Activated naive CD8-positive, alpha-beta T cell (primary cell): Measurements from ENCODE around the gene DNPH1.

ENCODE experiments used
- H3K27ac Mint-ChIP-seq: one replicate; pipeline ENCODE4 v1.8.0; 2021; ENCODE audit warnings: mixed read lengths
- H3K27me3 Mint-ChIP-seq: one replicate; pipeline ENCODE4 v1.8.0; 2021; ENCODE audit warnings: mixed read lengths
- H3K36me3 Mint-ChIP-seq: one replicate; pipeline ENCODE4 v1.8.0; 2021; ENCODE audit warnings: mixed read lengths
- H3K4me1 Mint-ChIP-seq: one replicate; pipeline ENCODE4 v1.8.0; 2021; ENCODE audit warnings: low read depth, mixed read lengths
- H3K4me3 Mint-ChIP-seq: one replicate; pipeline ENCODE4 v1.8.0; 2021; ENCODE audit warnings: mild to moderate bottlenecking, mixed read lengths
- H3K9me3 Mint-ChIP-seq: one replicate; pipeline ENCODE4 v1.8.0; 2021; ENCODE audit warnings: low read depth, mixed read lengths

DNPH1 gene

DNA sequence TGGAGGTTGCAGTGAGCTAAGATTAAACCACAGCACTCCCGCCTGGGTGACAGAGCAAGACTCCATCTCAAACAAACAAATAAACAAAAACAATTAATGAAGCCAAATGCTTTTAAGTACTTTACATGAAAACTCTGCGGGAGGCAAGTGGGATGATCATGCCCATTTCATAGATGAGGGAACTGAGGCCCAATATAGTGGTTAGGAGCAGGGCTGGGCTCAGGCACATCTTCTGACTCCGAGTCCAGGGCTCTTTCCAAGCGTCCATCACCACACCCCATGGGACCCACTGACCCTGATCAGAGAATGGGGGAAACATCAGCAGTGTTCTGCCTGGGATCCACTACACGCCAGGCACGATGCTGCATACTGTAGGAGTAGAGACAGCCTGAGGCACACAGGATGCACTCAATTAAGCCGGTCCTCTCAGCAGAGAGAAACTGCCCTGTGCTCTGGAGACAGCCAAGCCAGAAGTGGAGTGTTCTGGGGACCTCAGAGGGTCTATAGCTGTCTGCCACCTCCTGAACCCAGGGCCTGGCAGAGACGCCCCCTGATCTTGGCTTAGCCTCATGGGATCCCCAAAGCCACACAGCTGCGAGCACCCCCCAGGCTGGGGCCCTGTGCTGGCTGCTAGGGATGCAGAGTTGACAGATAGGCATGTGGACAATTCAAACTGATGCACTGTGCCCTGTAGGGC, 27.5 kb upstream of the DNPH1 start:
- peaks cover 9% of the 10 kb centered on the region for H3K27me3 Mint-ChIP-seq
- peaks cover 5% of the 10 kb centered on the region for H3K4me1 Mint-ChIP-seq
- no peaks in the 10 kb centered on the region for H3K36me3 Mint-ChIP-seq
- H3K27ac Mint-ChIP-seq = peak overlapping the region; percentile 77
- no peak overlapping the region for H3K4me3 Mint-ChIP-seq
- no peaks in the 10 kb centered on the region for H3K9me3 Mint-ChIP-seq

DNA sequence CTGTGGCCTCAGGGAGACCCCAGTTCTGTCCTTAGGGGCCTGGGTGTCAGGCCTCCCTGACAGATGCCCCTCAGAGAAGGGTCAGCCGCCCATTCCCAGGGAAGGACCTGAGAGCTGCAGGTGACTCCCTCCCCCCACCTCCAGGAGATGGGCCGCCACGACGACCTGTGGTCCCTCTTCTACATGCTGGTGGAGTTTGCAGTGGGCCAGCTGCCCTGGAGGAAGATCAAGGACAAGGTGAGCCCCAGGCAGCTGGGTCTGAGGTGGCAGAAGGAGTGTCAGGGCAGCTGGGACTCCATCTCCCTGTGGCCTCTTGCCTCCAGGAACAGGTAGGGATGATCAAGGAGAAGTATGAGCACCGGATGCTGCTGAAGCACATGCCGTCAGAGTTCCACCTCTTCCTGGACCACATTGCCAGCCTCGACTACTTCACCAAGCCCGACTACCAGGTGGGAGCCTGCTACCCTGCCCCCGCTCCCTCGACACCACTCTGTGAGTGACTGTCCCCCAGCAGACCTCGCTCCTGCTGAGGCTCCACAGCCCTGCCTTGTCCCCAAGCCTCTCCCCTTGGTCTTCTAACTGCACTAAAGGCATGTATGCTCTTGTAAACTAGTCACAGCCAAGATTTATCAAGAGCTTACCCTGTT, 26.2 kb upstream of the DNPH1 start:
- H3K9me3 Mint-ChIP-seq = no peaks in the 10 kb centered on the region
- H3K27ac Mint-ChIP-seq = no peak overlapping the region
- peaks cover 15% of the 10 kb centered on the region for H3K27me3 Mint-ChIP-seq
- no peak overlapping the region for H3K4me3 Mint-ChIP-seq
- H3K4me1 Mint-ChIP-seq = peaks cover 11% of the 10 kb centered on the region
- H3K36me3 Mint-ChIP-seq = no peaks in the 10 kb centered on the region

DNA sequence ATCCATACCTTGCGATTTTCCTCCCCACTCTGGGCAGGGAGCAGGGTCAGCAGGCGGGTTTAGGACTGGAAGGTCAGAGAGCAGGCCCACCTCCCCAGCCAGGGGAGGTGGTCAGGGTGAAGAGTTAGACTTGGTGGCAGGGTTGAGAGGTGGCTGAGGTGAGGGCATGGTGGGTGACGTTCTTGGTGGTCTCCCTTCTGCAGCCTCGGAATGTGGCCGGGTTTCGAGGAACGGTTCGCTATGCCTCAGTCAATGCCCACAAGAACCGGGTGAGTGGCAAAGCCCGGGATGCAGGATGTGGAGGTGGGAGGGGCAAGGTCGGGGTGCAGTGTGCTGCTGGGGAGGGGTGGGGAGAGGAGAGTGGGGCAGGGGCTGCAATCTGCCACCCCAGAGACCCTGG, 25.6 kb upstream of the DNPH1 start:
- Mint-ChIP-seq H3K36me3 (no peaks in the 10 kb centered on the region), H3K4me3 (no peak overlapping the region), H3K4me1 (peaks cover 11% of the 10 kb centered on the region), H3K27me3 (peaks cover 15% of the 10 kb centered on the region), H3K9me3 (no peaks in the 10 kb centered on the region), H3K27ac (no peak overlapping the region)

DNA sequence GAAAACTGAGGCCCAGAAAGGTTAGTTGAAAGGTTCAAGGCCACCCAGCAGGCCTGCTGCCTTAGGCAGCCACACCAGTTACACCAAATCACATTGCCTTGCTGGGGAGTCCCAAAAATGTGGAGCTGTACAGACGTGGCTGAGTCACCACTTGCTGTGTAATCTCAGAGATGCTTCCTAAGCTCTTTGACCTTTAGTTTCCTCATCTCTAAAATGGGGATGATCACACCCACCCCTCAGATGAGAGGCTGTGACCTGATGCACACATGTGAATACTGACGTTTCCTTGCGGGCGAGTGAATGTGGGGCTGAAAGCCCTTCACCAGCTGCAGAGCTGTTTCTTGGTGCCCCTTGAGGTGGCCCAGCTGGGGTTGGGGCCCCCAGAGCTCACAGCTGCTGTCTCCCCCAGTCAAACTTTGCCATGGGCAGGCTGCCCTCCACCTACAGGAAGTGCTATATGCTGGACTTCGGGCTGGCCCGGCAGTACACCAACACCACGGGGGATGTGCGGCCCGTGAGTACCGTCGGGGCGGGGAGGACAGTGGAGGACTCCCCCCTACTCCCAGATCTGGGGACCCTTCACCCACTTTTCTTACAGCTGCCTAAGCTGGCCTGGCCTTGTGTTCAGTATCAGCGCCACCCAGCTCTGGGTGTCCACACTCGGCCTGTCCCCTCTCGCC, 25.0 kb upstream of the DNPH1 start:
- Mint-ChIP-seq H3K9me3 (no peaks in the 10 kb centered on the region), H3K27ac (no peak overlapping the region), H3K4me1 (peaks cover 11% of the 10 kb centered on the region), H3K36me3 (no peaks in the 10 kb centered on the region), H3K4me3 (no peak overlapping the region), H3K27me3 (peaks cover 15% of the 10 kb centered on the region)

DNA sequence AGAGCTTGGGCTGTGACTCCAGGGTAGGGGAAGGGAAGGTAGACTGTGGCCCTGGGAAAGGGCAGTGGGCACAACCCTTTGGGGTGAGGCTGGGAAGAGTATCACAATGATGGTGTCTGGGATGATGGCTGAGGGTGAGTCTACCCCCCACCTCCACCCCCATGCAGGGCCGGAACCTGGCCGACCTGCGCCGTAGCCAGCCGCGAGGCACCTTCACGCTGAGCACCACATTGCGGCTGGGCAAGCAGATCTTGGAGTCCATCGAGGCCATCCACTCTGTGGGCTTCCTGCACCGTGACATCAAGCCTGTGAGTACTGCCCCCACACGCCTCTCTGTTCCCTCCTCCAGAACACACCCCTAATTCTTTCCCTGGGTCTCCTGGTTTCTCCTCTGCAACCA, 24.1 kb upstream of the DNPH1 start:
- H3K9me3 Mint-ChIP-seq = no peaks in the 10 kb centered on the region
- peaks cover 15% of the 10 kb centered on the region for H3K27me3 Mint-ChIP-seq
- H3K4me3 Mint-ChIP-seq = no peak overlapping the region
- no peaks in the 10 kb centered on the region for H3K36me3 Mint-ChIP-seq
- peaks cover 11% of the 10 kb centered on the region for H3K4me1 Mint-ChIP-seq
- H3K27ac Mint-ChIP-seq = no peak overlapping the region

DNA sequence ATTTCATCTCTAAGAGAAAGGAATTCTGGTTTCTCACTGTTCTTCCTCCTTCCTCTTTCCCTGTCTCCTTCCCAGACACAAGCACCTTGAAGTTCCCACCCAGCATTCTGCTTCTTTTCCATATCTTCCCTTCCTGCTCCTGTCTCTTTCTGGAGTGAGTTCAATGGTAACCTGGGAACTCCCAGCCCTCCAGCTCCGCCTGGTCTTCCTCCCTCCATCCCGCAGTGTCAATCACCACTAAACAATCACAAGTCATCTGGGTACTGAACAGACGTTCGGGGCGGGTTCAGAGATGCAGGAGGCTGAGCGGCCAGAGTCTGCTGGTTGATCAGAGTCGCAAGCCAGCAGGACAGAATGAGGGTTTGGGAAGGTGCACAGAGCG, 21.7 kb upstream of the DNPH1 start:
- Mint-ChIP-seq H3K36me3 (no peaks in the 10 kb centered on the region), H3K4me3 (peak overlapping the region; percentile 4), H3K27ac (no peak overlapping the region)

DNA sequence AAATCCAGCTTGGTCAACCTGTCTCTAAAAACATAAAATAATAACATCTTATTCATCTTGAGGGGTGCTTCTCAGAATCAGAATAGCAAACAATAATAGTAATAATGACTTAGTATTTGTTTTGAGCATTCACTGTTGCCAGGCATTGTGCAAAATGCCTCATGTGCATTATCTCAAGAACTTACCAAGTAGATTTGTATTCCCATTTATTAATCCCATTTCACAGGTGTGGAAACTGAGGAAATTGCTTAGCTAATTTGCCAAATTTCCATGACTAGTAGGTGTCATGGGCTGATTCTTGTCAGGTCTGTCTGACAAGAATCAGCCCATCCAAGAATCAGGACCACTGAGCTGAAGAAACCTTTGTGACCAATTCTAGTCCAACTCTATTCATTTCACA, 19.5 kb upstream of the DNPH1 start:
- H3K27ac Mint-ChIP-seq = no peak overlapping the region
- peaks cover 11% of the 10 kb centered on the region for H3K27me3 Mint-ChIP-seq
- no peak overlapping the region for H3K4me3 Mint-ChIP-seq
- no peaks in the 10 kb centered on the region for H3K36me3 Mint-ChIP-seq
- H3K4me1 Mint-ChIP-seq = peaks cover 18% of the 10 kb centered on the region
- H3K9me3 Mint-ChIP-seq = no peaks in the 10 kb centered on the region

More for the DNA sequence above, 21.7 kb upstream of the DNPH1 start:
- H3K9me3 Mint-ChIP-seq = no peaks in the 10 kb centered on the region
- peaks cover 13% of the 10 kb centered on the region for H3K27me3 Mint-ChIP-seq
- peaks cover 18% of the 10 kb centered on the region for H3K4me1 Mint-ChIP-seq

DNA sequence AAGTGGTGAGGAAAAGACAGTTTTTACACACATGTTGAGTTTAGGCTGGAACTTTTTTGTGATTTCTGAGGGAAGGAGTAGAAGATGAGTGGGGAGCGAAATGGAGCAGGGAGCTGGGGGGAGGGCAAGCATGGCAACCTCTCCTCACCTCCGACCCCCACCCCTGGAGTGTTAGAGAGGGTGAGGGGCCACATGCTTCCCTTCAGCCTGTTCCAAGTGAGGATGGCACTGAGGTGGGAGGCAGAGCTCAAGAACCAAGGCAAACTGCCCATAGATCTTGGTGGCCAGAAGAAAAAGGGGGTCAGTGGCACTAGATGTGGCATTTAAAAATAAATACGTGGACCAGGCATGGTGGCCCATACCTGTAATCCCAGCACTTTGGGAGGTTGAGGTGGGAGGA, 18.8 kb upstream of the DNPH1 start:
- peaks cover 11% of the 10 kb centered on the region for H3K27me3 Mint-ChIP-seq
- H3K27ac Mint-ChIP-seq = peak overlapping the region; percentile 28
- H3K4me3 Mint-ChIP-seq = peak overlapping the region; percentile 88
- peaks cover 18% of the 10 kb centered on the region for H3K4me1 Mint-ChIP-seq
- H3K9me3 Mint-ChIP-seq = no peaks in the 10 kb centered on the region
- no peaks in the 10 kb centered on the region for H3K36me3 Mint-ChIP-seq

DNA sequence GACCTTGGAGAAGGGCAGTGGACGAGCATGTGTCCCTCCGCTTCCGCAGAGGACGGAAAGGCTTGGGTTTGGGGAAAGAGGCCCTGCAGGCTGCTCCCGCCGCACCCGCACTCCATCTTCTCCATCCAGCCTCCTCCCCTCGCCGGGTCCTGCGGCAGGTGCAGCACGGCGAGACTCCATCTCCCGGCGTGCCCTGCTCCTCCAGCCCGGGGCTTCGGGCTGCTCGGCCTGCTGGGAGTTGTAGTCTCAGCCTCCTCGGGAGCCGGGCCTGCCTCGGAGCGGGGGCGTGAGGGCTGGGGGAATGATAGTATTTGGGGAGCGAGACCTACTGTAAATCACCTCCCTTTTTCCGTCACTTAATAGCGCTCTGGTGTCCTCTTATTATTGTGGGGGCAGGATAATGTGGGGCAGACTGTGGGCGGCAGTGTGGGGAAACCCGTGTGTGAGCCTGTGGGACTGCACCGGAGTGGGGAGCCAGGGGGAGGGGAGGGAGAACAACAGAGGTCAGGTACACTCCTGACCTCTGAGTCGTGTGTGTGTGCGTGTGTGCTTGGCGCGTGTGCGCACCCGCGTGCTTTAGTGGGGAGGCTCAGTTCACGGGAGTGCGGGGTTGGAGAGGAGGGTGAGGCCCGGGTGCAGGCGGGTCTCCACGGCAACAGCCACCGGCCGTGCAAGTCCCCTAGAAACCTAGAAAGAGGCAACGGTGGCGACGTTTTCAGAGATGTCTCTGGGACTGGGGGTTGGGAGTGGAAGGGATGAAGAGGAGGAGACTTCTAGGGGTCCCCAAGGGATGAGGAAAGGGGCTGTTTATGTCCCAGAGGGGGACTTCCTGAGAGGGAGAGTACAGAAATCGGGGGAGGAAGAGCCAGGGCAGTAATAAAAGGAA, 18.1 kb upstream of the DNPH1 start:
- H3K36me3 Mint-ChIP-seq = no peaks in the 10 kb centered on the region
- peak overlapping the region; percentile 86 for H3K27ac Mint-ChIP-seq
- H3K9me3 Mint-ChIP-seq = no peaks in the 10 kb centered on the region
- H3K4me1 Mint-ChIP-seq = peaks cover 16% of the 10 kb centered on the region
- peaks cover 6% of the 10 kb centered on the region for H3K27me3 Mint-ChIP-seq
- peak overlapping the region; percentile 88 for H3K4me3 Mint-ChIP-seq

DNA sequence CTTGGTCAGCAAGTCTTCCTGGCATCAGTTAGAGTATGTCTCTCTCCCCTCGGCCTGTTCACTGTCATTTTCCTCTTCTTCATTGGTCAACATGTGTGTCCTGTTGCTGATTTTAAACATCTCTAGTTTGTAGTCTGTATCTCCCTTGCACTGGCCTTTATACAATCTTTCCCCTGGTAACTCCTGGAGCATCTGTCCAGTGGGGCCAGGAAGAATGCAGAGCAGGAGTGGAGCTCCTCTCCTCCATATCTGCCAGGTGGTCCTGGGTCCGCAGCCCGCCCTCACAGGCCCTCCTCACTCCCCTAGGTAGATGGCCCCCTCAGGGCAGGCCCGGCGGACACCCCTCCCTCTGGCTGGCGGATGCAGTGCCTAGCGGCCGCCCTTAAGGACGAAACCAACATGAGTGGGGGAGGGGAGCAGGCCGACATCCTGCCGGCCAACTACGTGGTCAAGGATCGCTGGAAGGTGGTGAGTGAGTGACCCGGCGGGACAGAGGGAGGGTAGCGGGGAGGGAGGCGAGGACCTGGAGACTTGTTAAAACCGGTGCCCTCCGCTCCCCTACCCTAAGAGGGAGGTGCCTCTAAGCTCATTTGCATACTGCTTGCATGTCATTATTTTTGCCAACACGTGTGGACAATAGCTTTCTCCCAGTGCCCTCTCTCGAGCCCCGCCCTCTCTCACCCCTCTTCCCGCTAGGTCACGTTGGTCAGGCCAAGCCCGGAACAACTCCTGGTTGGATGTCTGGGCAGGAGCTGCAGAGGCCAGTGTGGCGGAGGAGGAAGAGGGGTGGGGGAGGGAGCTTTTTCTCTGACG, 17.2 kb upstream of the DNPH1 start:
- Mint-ChIP-seq H3K36me3 (no peaks in the 10 kb centered on the region), H3K9me3 (no peaks in the 10 kb centered on the region), H3K27ac (no peak overlapping the region), H3K27me3 (peaks cover 9% of the 10 kb centered on the region), H3K4me3 (peak overlapping the region; percentile 88), H3K4me1 (peaks cover 13% of the 10 kb centered on the region)

DNA sequence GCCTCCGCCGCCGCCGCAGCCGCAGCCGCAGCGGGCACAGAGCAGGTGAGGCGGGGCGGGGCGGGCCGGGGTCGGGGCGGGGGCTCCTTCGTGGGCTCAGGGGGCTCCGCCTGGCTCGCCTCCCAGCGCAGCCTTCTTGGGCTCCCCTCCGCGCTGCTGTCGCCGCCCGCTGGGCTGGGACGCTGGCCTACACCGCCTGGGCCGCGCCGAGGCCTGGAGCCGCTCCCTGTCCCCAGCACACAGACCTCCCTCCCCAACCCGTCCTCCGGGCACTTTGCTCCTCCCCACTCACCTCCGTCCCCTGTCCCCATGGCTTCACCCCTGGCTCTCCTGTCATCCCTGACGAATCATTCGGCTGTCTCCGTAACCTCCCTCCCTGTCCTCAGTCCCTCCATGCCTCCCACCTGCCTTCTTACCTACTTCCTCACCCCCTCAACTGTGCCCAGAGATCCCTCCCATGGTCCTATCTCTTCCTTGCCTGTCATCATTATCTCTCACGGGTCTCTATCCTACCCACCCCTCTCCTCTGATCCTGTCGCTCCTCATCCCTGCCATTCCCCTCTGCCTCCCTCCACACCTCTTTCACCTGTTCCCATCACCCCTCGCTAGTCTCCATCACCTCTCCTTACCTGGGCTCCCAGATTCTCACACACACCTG, 14.5 kb upstream of the DNPH1 start:
- Mint-ChIP-seq H3K9me3 (no peaks in the 10 kb centered on the region), H3K27ac (no peak overlapping the region), H3K36me3 (peaks cover 4% of the 10 kb centered on the region), H3K27me3 (peaks cover 16% of the 10 kb centered on the region), H3K4me3 (no peak overlapping the region), H3K4me1 (peaks cover 10% of the 10 kb centered on the region)

DNA sequence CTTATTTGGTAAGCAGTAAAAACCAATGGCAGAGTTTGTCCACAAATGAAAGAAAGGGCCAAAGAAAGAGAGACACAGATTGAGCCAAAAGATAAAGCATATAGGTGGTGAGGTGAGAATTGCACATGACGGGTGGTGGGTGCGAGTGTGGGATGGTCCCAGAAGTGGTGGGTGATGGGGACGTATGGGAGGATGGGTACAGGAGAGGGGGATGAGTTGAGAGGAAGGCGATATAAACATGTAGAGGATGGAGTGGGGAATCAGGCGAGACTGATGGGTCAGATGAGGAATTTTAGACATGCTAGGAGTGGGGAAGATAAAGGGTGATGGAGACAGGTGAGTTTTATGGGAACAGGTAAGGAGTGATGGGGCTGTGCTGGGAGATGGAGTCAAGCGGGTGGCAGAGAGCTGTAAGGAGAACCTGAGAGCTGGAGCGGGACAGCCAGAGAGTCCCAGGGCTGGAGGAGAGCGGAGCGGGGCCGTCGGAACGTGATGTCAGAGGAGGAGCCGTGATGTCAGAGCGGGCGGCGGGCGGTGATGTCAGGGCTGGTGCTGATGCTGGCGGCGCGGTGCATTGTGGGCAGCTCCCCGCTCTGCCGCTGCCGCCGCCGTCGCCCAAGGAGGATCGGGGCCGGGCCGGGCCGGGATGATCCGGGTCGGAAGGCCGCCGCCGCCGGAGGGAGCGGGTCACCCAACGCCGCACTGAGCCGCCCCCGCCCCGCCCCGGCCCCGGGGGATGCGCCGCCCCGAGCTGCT, 13.8 kb upstream of the DNPH1 start, which contains the start of gene TTBK1:
TTBK1 (plus strand) TSS at position 574 of the 756 bp plus-strand sequence. CDS start 3,180 bp downstream, outside the sequence.
- Mint-ChIP-seq H3K4me1 (peaks cover 10% of the 10 kb centered on the region), H3K4me3 (no peak within 1 kb of the TSS), H3K9me3 (no peaks in the 10 kb centered on the region), H3K36me3 (peaks cover 4% of the 10 kb centered on the region), H3K27me3 (peaks cover 16% of the 10 kb centered on the region), H3K27ac (no peak within 1 kb of the TSS)

DNA sequence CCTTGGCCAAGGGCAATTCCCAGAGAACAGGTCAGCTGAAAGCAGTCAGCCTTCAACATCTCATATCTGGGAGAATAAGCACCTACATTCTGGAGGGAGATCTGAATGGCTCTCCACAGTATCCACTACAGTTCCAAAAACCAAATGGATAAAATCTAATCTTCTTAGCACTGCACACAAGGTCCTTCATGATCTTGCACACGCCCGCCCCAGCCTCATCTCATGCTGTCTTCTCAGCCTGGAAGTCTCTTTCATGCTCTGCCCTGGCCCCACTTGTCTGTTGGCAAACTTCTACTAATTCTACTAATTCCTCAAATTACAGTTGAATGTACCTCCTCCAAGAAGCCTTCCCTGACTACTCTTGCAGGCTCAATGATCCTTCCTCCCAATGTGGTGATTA, 12.2 kb upstream of the DNPH1 start:
- Mint-ChIP-seq H3K4me1 (no peaks in the 10 kb centered on the region), H3K4me3 (no peak overlapping the region), H3K9me3 (no peaks in the 10 kb centered on the region), H3K36me3 (peaks cover 4% of the 10 kb centered on the region), H3K27ac (no peak overlapping the region), H3K27me3 (peaks cover 16% of the 10 kb centered on the region)
